GM12872 (cell line): ENCODE data around the gene CIC.

ENCODE experiments used
- CTCF ChIP-seq: IDR thresholded peaks from 3 replicates; pipeline ENCODE4 v1.5.1; 2011; ENCODE audit warnings: low read depth, mild to moderate bottlenecking, low read length, moderate library complexity; ENCODE audit not compliant: insufficient read depth

Gene CIC

GRCh38 chr19:42245231-42245630 is 23.8 kb upstream of the CIC start:
- no peak for TF ChIP-seq CTCF

- no peak for TF ChIP-seq CTCF
These were observed 22.7 kb upstream of the CIC start for GRCh38 chr19:42246143-42246921.

- no peak for TF ChIP-seq CTCF
These were observed 22.0 kb upstream of the CIC start for GRCh38 chr19:42246922-42247639.

- TF ChIP-seq CTCF, result no peak
These were observed 21.3 kb upstream of the CIC start for GRCh38 chr19:42247640-42248199.

GRCh38 chr19:42248270-42249148 is 20.5 kb upstream of the CIC start:
- TF ChIP-seq CTCF, result no peak

- no peak for TF ChIP-seq CTCF
These were observed 19.8 kb upstream of the CIC start for GRCh38 chr19:42249149-42249750.
